NCI-H345 treated with DMSO at 0.1 percent for 48 hours (cell line): Measurements from ENCODE around the gene UAP1L1.
A peak's percentile ranks its signal among the peaks of the same experiment; 100 is the strongest.

Experiments
- DNase-seq: peaks from one replicate; lab custom pipeline; 2025; ENCODE audit not compliant: unreplicated experiment; lab: John Stamatoyannopoulos, UW

Gene UAP1L1

GRCh38 chr9:137041124-137041523 is 36.2 kb upstream of the UAP1L1 start:
- DNase-seq: no peak

- DNase-seq: no peak
These were observed 34.3 kb upstream of the UAP1L1 start for GRCh38 chr9:137042751-137043727.

- no peak for DNase-seq
These were observed 33.3 kb upstream of the UAP1L1 start for GRCh38 chr9:137044037-137044436.

DNA sequence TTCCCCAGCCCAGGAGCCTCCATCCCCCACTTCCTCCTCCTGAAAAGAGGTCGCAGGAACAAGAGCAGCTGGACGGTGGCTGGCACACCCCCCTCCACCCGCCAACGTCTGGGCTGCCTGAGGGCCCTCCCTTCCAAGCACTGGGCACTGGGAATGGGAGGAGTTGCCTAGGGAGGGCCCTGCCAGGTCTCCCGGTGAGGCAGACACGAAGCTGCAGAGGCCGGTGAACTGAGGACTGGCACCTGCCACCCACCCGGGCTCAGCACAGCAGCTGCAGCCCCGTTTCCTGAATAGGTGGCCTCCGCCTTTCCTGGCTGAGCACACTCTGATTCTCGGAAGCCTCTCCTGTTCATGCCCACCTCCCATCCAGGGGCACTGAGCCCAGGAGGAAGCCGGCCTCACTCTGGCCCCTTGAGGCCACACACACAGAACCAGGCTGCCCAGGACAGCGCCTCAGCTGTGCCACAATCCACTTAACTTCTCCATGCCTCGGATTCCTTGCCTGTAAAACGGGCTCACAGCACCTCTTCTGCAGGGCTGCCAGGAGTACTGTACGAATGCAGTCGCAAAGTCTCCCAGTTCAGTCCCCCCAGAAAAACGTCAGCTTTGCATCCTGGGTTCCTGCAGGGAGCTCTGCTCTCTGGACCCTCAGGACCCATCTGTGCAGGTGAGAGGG is 32.7 kb upstream of the UAP1L1 start:
- DNase-seq: peak; percentile 60

- DNase-seq: no peak
These were observed 31.8 kb upstream of the UAP1L1 start for GRCh38 chr9:137045294-137046087.

- DNase-seq: peak; percentile 76
These were observed 31.1 kb upstream of the UAP1L1 start, which contains the start of gene NPDC1 for GRCh38 chr9:137046088-137046787. Gene NPDC1 (minus strand): TSS chr9:137046177. CDS start chr9:137045989, 188 bp downstream.

DNA sequence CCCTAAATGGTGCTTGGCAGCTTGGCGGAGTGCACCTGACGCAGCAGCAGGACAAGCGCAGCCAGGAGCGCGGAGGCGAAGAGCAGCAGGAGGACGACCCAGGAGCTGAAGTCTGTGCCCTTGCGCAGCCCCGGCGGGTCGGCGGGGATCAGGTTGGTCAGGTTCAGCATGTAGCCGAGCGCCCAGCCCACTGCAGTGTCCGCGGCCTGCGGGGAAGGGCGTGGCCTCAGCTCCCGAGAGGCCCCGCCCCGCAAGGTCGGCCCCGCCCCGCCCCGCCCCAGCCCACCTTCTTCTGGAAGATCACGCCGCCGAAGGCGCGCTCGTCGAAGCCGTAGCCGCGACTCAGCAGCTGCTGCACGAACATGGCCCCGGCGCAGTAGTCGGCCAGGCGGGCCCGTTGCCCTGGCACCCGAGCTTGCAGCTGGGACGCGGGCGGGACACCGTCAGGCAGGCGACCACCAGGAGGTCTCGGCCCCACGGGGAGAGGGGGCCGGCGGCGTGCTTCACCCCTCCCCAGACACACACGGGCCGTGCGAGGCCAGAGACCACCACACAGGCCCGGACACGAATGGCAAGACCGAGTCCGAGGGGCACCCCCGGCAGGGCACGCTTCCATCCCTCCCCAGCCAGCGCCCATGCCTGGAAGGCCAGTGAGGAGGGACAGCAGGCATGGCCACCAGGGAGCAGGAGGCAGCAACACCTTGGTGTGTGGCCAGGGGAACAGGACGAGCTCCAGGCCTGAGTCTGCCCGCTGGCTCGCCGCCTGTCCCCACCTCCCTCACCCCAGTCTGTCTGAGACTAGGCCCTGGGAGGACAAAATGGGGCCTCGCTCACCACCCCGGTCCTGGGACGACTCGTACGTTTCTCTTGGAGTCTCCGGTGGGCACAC is 28.4 kb upstream of the UAP1L1 start:
- DNase-seq: no peak

- peak; percentile 43 for DNase-seq
These were observed 27.5 kb upstream of the UAP1L1 start for GRCh38 chr9:137049544-137050449.

DNA sequence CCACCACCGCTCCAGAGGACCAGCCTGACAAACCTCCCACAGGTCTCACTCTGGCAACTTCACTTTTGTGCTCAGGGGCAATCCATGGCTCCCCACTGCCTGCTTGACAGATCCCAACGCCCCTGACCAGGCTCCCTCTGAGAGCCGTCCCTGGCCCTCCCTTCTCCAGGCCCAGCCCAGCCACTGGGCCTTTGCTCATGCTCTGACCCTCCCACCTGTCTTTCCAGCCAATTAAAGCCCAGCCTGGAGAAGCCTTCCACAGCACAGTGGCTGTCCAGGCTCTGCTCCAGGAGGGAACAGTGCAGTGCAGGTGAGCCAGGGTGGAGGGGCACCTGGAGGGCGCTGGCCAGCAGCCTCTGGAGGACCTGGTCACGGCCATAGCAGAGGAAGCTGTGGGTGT is 26.7 kb upstream of the UAP1L1 start:
- no peak for DNase-seq

DNA sequence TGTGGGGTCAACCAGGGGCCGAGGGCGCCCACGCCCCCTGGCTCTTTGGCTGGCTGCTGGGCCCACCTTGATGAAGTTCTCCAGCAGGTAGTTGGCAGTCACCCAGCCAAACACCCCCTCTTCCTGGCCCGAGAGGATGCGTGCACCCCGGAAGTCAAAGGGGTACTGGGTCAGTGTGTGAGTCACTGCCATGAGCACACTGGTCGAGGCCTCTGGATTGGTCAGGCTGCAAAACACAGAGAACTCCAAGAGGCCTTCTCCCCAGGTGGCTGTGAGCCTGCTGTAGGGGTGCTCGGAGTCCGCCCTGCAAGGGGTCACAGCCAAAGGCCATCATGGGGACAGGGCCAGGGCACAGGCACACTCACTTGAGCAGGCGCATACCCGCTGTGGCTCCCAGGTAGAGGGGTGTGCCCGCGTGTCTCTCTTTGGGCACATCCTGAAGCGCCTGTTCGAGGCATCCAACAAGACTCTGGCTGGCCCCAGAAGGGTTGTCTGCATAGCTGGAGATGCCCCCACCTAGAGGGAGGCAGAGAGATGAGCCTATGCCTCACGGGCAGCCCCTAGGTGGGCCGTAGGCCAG is 26.1 kb upstream of the UAP1L1 start:
- DNase-seq: no peak

DNA sequence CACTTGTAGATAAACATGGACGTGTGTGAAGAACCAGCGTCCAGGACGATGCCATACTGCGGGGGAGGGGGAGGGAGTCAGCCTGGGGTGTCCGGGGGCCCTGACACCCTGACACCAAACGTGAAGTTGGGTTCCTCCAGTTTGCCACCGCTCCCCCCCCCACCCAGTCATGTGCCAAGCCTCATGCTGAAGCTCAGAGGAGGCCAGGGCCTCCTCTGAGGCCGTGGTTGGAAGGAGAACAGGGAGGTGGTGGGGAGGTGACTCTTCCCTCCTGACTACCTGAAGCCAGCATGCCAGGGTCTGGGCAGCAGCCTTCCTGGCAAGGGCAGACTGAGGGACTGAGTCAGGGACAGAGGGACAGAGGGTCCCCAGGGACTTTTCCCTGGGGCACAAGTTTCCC is 25.0 kb upstream of the UAP1L1 start:
- DNase-seq: no peak

GRCh38 chr9:137052998-137053943 is 24.0 kb upstream of the UAP1L1 start:
- no peak for DNase-seq

DNA sequence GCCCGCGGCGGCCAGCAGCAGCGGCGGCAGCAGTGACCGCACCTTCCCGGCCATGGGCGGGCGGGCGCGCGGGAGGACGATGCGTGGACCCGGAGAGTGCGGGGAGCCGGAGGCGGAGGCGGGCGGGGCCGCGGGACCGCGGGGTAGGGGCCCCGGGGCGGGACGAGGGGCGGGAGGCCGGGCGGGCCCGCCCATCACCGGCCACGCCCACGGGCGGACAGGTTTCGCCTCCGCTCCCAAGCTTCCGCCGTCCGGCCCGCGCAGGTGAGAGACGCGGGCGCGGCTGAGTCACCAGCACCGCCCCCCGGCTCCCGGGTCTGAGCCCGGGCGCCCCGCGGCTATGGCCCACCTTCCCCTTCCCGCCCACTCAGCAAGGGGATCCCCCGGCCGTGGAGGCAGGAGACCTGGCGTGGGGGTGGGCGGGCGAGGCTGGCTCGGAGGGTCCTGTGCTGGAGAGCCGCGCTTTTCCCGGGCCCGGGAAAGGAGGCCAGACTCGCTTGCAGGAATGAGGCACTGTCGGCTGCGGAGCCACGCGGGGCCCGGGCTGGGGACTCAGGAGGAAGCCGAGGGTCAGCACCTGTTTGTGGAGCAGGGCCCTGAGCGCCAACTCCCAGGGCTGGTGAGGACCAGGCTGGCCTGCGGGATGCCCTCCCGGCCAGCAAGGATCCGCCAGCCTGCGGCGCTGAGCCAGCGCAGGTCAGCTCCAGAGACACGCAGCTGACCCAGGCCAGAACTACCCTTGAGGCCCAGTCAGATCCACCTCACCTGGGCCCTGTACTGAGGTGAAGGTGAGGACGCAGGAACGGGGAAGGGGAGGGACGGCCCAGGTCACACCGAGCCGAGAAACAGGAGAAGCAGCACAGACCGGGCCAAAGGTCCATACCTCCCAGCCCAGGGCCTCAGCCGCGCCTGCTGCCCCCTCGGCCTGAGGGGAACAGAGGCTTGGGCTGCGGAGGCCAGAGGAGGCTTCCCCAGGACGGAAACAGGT is 23.1 kb upstream of the UAP1L1 start, which contains the start of gene ENTPD2:
TSS of gene ENTPD2 (minus strand) at position 118 of the 988 bp plus-strand sequence. CDS start at position 54, 64 bp downstream.
- DNase-seq: peak; percentile 38

DNA sequence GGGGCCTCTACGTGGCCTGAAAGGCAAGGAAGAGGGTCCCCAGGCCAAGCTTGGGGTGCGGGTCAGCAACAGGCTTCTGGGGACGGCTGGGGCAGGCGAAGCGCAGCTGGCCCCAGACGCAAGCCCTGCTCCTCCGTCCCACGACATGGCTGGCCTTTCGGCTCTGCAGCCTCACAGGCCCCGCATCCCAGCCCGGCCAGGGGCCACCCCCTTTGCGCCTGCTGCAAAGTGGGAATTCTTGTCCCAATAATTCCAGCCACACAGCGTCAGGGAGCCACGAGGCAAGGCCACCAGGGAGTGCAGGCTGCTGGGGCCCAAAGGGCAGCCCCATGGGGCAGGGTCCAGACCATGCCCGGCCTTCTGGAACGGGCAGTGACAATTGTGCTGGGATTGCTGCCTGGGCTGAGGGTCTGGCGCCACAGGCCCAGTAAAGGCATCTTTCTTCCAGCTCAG is 22.4 kb upstream of the UAP1L1 start:
- no peak for DNase-seq
